Neural progenitor cell (in vitro differentiated cells): ENCODE measurements around the gene BIRC7.

Source experiments
- EZH2 ChIP-seq: fragments of 200-600 bp; sonication (generic); IDR thresholded peaks from 2 replicates; pipeline ENCODE4 v1.6.1; 2017; ENCODE audit warnings: antibody characterized with exemption, mild to moderate bottlenecking, moderate library complexity
- TF ChIP-seq, protein P1 (sequence below): fragments of 200-600 bp; sonication (generic); IDR thresholded peaks from 2 replicates; pipeline ENCODE4 v1.5.1; 2017; ENCODE audit warnings: antibody characterized with exemption, mild to moderate bottlenecking

DNA sequence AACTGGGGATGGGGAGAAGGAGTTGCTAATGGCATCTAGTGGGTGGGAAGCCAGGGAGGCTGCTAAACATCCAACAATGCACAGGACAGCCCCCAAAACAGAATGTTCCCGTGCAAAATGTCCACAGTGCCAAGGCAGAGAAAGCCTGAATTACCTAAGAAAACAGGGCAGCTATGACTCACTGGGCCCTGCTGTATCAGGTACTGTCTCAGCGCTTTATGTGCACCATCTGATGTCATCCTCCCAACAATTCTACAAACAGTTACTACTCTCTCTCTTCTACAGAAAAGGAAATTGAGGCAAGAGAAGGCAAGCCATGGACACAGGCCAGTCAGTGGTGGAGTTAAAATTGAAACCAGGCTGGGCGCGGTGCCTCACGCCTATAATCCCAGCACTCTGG lies 22.9 kb upstream of the BIRC7 start:
- TF ChIP-seq, protein P1, sequence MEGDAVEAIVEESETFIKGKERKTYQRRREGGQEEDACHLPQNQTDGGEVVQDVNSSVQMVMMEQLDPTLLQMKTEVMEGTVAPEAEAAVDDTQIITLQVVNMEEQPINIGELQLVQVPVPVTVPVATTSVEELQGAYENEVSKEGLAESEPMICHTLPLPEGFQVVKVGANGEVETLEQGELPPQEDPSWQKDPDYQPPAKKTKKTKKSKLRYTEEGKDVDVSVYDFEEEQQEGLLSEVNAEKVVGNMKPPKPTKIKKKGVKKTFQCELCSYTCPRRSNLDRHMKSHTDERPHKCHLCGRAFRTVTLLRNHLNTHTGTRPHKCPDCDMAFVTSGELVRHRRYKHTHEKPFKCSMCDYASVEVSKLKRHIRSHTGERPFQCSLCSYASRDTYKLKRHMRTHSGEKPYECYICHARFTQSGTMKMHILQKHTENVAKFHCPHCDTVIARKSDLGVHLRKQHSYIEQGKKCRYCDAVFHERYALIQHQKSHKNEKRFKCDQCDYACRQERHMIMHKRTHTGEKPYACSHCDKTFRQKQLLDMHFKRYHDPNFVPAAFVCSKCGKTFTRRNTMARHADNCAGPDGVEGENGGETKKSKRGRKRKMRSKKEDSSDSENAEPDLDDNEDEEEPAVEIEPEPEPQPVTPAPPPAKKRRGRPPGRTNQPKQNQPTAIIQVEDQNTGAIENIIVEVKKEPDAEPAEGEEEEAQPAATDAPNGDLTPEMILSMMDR, result no peak
- no peak for TF ChIP-seq EZH2
